NCI-H1417 treated with DMSO at 0.1 percent for 48 hours (cell line): Measurements from ENCODE around the gene PCNX3.

Experiments used
- DNase-seq: peaks from one replicate; lab custom pipeline; 2025; lab: John Stamatoyannopoulos, UW

PCNX3 gene

DNA sequence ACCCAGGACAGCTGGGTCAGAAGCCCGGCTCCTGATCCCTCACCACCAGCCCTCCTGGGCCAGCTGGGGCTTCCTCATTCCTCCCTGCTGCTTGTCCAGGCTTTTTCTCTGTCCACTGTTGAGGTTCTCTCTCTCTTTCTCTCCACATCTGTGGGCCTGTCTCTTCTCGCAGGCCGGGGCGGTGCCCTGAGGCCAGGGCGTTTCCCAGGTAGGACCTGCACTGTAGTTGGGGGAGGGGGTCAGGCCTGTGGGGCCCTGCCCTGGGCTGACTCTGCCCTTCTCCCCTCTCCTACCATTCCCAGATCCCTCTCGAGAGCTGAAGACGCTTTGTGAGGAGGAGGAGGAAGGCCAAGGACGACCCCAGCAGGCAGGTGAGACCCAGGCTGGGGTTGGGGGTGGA, 34.8 kb upstream of the PCNX3 start:
- no peak for DNase-seq

DNA sequence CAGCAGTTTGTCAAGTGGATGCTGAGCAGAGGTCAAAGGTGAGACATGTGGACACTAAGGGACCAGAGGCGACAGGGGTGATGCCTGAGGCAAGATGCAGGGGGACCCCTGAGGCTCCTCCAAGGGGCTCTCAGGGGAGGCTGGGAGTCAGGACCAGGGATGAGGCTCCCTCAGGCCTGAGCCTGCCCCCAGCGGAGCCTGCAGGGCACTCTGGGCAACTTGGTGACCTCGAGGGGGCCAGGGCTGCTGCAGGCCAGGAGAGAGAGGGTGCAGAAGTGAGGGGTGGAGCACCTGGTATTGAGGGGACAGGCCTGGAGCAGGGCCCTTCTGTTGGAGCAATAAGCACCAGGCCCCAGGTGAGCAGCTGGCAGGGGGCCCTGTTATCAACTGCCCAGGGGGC, 33.6 kb upstream of the PCNX3 start:
- no peak for DNase-seq

DNA sequence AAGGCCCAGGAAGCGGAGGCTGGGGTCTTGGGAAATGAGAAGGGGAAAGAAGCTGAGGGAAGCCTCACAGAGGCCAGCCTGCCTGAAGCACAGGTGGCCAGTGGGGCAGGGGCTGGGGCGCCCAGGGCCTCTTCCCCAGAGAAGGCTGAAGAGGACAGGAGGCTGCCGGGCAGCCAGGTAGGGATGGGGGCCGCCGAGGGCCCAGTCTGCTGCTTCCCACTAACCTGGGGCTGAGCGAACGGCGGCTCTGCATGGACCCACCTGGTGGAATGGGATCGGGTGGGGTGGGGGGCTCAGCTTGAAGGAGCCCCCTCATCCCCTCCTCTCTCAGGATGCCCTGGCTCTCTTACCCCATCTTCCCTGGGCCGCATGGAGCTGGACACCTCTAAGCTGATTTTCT, 32.0 kb upstream of the PCNX3 start:
- no peak for DNase-seq

DNA sequence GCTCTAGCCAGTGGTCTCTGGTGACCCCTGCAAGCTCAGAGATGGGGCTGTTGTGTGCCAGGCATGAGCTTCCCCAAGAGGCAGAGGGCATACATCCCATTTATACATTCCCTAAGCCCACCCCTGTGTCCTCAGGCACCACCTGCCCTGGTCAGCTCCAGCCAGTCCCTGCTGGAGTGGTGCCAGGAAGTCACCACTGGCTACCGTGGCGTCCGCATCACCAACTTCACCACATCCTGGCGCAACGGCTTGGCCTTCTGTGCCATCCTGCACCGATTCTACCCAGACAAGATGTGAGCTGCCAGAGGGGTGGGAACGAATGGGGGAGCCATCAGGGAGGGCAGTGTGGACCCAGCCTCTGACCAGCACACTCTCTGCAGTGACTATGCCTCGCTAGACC, 31.5 kb upstream of the PCNX3 start:
- DNase-seq: no peak

DNA sequence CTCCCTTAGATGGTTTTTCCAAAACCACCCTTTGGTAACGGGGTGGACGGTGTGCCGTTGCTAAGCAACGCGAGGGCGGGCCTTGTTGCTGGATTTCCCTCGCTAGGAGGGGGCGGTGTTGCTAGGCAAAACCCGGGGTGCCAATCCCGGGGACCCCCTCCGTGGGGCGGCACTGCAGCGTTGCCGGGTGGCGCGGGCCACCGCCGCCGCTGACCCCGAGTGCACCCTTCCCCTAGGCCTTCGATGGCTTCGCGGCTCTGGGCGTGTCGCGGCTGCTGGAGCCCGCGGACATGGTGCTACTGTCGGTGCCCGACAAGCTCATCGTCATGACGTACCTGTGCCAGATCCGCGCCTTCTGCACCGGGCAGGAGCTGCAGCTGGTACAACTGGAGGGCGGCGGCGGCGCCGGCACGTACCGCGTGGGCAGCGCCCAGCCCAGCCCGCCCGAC, 30.8 kb upstream of the PCNX3 start:
- DNase-seq: no peak

DNA sequence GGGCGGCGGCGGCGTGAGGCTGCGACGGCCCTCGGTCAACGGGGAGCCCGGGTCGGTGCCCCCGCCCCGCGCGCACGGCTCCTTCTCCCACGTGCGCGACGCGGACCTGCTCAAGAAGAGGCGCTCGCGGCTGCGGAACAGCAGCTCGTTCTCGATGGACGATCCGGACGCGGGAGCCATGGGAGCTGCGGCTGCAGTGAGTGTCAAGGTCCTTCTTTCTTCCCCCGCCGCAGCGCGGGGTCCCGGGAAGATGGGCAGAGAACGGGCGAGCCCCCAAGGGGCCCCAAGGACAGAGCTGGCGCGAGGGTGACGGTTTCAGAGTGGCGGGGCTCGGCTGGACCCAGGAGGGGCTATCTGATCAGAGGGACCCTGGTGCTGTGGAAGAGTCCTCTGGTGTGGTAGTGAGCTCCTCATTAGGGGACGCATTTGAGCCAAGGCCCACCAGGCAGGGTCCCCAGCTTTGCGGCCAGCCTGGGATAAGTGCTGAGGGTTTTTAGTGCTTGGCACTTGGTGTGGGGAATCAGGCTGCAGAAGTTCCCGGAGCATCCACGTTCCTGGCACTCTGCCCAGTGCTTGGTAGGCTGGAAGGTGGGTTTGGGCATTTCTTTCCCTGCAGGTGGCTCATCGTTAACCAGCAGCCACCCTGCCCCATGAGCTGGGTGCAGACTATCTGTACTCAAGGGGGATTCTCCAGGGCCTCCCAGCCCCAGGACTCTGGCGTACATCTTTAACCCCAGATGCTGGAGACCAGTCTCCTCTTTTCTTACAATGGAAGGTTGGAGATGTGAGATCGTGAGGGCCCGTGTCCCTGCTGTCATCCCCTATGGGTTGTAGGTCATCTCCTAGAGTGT, 30.0 kb upstream of the PCNX3 start:
- no peak for DNase-seq

DNA sequence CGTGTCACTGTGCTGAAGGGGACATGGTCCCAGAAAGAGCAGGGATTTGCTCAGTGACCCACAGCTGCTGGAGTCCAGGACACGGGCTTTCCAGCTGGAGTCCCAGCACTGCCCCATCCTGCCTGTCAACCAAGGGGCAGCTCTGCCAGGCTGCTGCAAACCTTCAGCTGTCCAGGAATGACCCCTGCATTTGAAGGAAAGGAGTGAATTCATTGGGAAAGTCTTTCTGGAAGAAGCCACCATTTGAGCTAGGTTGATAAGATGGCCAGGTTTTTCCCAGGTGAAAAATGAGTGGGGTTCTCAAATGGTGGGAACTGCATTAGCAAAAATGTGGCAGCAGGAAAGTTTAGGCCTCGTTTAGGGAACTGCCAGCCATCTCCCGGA, 29.3 kb upstream of the PCNX3 start:
- DNase-seq: no peak

DNA sequence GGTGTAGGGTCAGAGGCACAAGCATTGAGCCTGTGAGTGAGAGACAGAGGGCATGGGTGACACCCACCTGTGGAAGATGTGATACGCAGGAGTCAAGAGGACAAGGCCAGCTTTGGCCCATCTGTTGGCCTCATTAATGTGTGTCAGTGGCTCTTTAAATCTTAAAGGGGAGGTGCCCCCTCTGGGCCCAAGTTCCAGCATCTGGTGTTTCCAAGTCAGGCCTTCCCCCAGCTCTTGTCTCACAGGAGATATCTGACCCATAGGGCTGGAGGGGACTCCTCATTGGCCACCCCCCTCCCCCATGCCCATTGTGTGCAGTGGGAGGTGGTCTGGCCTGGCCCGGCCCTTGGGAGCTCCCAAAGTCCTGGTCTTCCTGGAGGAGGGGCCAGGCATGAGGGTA, 28.9 kb upstream of the PCNX3 start:
- no peak for DNase-seq

DNA sequence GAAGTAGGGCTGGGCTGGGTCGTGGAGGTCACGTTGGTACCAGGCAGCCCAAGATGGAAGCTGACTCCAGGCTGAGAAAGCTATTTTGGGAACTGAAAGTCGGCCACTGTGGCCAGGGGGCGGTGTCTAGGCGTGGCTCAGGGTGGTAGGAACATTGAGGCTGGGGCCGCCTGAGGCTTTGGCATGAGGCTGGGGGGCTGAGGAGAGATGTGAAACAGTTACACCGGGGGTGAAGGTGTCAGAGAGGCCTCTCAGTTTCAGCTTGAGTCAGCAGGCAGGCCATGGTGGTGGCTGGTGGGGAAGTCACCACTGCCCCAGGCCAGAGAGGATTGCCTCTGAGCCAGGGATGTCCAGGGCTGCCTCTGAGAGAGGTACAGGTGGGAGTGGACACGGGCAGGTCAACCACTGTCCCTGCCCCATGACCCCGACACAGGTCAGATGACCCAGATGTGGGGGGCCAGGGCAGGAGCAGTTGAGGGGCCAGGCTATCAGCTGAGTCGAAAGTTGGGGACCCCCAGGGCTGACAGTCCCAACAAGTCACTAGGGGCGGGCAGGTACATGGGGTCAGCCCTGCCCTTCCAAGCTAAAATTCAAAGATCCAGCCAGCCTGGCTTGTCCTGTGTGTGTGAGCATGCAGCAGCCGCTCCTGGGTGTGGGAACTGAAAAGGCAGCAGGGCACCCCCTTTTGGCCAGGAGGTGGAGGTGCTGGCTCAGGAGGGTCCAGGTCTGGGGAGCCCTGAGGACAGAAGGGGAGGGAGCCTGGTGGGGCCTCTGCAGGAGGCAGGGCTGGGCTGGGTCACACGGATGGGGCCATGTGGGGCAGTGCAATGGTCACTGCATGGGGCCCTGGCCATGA, 27.1 kb upstream of the PCNX3 start:
- no peak for DNase-seq

DNA sequence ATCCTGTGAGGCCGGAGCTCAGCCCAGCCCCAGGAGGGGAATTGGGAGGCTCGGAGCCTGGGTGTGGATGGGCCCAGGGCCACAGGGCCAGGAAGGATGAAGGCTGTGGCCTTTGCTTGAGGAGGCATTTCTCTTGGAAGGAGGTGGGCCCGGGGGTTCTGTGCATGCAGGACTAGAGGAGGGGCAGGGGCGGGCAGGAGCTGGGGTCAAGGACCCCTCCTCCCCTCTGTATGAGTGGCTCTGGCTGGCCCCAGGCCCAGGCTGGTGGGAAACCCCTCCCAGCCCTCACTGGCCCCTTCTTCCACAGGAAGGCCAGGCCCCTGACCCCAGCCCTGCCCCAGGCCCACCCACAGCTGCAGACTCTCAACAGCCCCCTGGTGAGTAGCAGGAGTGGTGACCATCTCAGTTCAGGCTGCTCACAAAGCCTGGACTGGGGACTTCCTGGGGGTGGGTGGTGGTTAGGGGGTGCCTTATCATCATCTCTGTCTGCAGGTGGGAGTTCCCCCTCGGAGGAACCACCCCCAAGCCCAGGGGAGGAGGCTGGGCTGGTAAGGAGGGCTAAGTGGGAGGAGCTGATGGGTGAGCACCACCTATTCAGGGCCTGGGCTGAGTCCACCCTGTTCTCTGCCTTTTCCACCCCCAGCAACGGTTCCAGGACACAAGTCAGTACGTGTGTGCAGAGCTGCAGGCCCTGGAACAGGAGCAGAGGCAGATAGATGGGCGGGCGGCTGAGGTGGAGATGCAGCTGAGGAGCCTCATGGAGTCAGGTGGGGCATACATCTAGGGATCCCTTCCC, 25.9 kb upstream of the PCNX3 start:
- no peak for DNase-seq

DNA sequence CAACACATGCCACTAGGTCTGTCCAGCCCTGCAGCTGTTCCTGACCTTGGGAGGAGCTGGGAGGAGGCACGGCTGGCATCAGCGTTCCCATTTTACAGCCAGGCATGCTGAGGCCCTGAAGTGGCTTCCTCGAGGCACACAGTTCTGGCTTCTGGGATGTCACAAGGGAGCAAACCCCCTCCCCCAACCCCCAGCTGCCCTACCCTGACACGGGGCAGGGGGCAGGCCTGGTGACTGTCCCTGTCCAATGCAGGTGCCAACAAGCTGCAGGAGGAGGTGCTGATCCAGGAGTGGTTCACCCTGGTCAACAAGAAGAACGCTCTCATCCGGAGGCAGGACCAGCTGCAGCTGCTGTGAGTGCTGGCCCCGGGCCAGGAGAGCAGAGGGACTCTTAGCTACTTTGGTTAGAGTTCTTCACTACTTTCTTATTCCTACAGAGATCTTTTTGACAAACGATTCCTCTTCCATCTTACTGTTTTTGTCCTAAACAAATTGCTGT, 25.3 kb upstream of the PCNX3 start:
- DNase-seq: no peak

DNA sequence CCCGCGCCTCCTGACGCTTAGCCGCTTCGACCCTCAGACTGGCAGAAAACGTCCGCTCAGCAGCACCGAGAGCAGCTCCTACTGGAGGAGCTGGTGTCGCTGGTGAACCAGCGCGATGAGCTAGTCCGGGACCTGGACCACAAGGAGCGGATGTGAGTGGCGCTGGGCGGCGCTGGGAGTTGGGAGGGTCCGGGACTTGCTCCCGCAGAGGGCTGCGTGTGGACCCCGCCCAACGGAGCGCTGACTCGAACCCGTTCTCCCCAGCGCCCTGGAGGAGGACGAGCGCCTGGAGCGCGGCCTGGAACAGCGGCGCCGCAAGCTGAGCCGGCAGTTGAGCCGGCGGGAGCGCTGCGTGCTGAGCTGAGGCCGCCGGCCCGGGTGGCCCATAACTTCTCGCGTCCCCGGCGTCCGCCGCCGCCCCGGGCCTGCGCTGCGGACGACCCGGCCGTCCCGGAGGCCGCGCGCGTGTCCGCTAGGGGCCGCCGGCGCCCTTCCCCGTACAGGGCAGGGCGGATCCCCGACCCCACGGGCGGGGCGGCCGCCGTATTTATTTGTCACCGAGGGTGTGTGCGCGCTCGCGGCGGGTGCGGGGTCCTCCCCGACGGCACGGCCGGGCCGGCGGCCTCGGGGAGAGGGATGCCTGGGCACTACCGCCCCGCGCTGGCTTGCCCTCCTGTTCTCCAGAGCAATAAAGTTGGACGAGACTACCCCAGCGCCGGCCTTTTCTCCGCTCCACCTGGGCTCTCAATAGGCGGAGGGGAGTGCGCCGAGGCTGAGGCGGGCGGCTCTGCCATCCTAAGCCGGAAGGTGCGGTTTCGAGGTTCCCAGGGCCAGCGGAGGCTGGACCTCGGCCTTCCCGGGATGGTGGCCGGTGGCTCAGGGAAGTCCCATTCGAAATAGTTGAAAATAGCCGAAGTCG, 23.4 kb upstream of the PCNX3 start:
- no peak for DNase-seq

DNA sequence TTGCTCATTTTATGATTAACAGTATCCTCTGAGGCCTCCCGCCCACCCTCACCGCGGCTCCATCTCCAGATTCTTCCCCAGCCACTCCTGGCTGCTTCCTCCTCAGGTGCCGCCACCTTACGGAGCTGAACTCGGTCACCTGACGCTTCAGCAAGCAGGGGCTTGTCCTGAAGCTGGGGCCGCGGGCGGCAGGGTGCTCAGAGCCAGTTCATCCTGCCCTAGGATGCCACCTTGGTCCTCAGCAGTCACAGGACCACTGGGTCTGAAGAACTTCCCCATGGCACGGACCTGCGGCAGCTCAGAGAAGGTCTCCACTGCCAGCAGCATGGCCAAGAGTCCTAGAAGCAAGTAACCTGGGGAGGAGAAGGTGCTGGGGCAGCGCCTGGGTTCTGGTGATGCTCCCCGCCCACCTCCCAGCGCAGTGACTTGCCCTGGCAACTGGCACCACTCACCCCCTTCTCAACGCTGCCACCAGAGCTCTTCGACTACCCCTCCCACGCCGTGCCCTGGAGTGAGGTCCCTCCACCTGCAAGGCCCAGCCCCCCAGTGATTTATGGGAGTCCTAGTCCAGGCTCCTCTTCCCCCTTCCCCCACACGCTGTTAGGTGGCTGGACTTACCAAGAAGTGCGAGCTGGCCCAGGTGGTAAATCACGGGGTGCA, 22.6 kb upstream of the PCNX3 start:
- DNase-seq: no peak

DNA sequence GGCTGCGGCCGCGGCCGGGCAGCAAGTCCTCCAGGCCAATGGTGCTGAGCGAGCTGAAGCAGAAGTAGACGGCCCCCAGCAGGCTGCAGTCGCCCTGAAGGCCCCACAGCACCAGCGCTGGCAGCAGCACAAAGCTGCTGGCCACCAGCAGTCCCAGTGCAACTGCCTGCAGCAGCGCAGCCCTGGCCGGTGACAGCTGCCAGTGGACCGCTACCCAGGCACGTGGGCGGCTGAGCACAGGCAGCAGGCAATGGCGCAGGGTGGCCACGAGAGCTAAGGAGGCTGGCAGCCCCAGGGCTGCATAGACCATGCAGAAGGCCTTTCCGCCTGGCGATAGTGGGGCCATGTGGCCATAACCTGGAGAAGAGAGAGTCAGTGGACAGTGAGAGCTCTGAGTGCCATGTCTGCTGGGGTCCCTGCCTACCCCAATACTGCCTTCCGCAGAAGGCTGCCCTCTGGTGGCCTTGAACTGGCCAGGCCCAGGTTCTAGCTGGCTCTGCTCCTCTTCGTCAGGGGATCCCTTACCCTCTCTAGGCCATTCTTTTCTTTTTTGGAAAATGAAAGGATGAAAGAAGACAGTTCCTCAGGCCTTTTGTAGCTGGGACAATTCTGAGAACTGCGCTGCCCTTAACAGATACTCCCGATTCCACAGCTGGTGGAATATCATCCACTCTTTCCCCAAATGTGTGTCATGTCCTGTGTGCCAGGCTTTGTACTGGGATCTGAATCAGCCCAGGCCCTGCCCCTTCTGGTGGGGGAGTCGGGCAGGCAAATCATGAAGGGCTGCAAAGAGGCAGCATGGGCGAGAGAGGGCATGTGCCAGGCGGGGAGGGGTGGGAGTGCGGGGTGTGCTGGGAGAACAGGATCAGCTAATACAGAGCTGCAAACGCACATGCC, 21.8 kb upstream of the PCNX3 start:
- no peak for DNase-seq

DNA sequence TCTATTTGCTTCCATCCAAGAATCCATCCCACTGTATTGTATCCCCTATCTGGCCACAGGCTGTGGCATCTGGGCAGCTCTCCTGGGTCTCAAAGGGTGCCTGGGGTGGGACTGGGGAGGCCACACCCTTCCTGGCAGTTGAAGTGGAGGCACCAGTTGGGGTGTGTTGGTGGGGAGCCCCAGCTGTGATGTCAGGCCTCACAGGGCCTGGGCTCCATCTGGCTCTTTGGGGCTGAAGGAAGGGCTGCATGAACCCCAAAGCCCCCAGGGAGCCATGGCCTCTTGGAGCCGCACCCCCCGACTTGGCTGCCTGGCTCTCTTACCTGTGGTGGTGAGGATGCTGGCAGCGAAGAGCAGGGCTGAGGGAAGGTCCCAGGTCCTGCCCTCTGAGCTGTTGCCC, 20.4 kb upstream of the PCNX3 start:
- DNase-seq: no peak

DNA sequence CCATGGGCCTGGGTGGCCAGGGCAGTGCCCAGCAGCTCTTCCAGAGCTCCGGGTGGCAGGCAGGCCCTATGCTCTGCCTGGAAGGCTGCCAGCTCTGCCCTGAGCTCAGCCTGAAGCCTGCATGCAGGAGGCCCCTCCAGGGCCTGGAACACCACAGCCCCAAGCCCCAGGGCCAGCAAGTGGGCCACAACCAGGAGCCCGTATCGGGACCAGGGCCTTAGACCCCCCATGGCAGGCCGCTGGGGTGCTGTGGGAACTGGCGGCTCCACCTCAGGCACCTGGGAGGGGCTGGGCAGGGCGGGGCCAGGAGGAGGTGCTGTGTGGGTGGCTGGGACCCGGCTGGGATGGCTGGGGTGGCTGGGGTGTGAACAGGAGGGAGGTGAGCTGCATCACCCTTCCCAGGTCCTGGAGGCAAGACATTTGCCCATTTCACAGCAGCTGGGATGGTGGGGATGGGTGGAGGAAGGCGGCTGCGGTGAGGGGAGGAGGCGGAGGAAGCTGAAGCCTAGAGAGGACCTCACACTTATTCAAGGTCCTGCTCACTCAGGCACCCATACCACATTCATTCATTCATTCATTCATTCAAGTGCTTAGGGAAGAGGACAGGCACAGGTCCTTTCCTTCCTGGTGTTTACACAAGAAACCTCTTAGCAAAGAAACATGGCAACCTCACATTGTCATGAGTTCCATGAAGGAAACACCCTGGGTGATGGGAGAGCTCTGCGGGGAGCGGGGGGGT, 19.9 kb upstream of the PCNX3 start, which contains the start of gene KCNK7:
Gene KCNK7 (minus strand): TSS at position 258 of the 739 bp plus-strand sequence. CDS start 28 bp downstream, at position 230.
- DNase-seq: no peak

DNA sequence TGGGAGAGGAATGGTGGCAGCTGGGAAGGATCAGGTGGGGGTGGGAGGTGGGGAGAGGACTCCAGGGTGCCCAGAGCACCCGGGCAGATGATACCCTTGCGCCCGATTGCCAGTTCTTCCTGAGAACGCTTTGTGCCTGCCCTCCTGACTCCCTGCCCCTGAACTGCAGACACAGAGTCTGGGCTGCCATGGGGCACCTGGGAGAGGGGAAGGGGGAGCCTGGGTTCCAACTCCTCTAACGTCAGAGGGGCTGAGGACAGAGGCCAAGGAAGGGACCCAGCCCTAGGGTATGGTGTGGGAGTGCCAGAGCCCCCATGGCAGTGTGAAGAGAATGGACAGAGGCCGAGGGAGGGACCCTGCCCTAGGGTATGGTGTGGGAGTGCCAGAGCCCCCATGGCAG, 19.1 kb upstream of the PCNX3 start:
- no peak for DNase-seq

DNA sequence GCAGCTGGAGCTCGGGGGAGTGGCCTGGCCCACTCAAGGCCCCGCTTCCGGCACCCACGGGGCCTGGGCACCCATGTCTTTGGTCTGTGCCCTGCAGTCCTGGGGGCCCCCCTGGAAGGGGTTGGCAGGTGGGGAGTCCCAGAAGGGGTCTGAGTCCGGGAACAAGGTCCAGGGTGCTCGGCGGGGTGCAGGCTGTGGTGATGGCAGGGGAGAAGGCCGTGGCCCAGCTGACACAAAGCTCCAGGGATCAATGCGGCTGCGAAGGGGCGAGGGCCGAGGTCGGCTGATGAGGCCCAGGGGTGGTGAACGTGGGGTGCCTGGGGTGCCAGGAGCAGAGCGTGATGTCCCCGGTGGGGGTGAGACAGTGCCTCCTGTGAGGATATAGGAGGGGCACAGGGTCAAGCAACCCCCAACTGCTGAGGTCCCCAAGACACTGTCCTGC, 17.3 kb upstream of the PCNX3 start:
- DNase-seq: no peak
